NCI-H146 treated with DMSO at 0.1 percent for 48 hours (cell line): ENCODE results near the gene CHGA.
A peak's percentile ranks its signal among the peaks of the same experiment; 100 is the strongest.

ENCODE experiments used
- DNase-seq: peaks from one replicate; lab custom pipeline; 2025; ENCODE audit not compliant: unreplicated experiment; lab: John Stamatoyannopoulos, UW

CHGA gene

DNA sequence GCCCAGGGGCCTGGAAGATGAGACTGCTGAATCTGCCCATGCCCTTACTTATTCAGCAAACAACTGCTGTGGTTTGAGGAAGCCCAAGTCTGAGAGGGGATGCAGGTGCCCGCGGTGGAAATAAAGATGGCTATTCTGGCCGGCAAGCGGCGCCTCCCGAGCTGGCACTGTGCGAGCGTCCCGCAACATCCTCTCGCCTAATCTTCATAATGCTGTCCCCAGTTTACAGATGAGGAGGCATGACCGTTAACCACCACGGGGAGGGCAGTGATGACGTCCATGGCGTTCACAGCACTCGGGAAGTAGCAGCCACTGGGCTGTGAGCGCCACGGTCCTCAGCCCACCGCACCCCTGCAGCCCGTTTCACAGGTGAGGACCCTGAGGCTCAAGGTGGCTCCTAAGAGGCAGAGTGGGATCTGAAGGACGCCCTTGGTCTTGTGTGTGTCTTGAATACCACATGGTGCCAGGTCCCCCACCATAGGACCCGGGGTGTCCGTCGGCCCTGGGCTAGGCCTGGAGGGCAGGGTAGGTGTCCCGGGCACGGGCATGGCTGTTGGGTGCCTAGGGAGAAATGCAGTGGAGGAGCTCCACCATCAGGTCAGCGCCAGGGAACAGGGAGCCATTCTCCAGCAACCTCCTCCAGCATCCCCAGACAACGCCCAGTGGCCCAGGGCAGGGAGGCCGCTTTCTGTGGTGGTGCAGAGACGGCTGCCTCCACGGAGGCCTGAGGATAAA is 20.2 kb downstream of the CHGA start:
- DNase-seq = no peak

DNA sequence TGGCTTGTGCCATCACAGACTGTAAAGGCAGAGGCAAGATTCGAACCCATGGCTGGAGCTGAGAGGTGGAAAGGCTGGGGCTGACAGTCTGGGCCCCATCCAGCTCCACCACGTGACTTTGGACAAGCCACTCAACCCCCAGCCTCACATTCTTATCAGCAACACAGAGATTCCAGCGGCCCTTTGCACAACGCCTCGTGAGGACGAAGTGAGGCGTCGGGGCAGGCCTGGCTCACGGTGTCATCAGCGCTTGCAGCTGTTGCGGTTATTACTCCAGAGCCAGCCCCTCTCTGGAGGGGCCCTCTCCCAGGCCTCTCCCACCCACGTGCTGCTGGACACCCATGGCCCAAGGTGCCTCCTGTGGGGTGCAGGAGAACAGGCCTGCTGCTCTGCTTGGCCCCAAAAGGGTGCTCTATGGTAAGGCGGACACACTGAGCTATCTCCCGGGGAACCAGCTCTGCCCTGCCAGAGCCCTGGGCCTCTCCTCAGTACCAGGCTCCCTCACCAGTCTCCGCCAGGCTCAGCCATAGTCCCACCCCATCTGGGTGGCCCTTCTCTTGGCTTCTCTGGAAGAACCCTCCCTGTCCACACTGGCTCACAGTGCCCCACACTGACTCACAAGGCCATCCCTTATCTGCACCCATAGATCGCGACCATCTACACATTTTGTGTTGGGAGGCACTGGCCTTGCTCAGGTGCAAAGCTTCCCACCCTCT is 21.1 kb downstream of the CHGA start:
- no peak for DNase-seq

DNA sequence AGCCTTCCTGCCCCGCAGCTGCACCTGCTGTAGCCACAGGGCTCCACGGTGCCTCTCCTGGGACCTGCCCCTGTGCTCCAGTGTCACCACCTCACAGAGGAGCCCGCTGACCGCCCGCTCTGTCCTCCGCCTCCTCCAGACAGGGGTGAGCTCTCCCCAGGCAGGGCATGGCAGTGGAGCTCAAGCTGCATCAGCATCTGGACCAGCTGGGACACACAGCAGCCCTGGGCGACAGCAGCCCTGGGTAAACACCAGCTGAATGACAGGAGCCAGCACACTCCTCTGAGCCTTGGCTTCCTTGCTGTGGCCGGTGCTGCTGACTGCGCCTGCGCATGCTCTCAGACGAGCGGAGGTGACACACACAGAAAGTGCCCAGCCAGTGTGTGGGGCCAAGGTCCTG is 22.0 kb downstream of the CHGA start:
- no peak for DNase-seq

DNA sequence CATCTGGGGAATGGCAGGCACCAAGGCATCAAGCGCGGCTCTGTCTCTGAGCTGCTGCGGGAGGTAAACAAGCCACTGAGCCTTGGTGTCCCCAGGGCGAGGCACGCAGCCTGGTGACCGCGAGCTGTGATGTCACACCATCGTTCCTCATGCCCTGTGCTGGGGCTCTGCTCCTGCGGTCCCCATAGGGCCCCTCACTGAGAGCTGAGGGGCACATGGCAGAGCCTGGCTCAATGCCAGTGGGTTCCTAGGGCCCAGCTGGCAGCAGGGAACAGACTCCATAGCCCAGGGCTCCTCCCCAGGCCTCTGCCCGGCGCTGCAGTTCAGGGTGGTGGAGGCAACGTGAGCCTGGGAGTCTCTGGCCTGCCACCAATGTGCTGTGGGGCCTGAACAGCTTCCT is 22.6 kb downstream of the CHGA start:
- DNase-seq = no peak

DNA sequence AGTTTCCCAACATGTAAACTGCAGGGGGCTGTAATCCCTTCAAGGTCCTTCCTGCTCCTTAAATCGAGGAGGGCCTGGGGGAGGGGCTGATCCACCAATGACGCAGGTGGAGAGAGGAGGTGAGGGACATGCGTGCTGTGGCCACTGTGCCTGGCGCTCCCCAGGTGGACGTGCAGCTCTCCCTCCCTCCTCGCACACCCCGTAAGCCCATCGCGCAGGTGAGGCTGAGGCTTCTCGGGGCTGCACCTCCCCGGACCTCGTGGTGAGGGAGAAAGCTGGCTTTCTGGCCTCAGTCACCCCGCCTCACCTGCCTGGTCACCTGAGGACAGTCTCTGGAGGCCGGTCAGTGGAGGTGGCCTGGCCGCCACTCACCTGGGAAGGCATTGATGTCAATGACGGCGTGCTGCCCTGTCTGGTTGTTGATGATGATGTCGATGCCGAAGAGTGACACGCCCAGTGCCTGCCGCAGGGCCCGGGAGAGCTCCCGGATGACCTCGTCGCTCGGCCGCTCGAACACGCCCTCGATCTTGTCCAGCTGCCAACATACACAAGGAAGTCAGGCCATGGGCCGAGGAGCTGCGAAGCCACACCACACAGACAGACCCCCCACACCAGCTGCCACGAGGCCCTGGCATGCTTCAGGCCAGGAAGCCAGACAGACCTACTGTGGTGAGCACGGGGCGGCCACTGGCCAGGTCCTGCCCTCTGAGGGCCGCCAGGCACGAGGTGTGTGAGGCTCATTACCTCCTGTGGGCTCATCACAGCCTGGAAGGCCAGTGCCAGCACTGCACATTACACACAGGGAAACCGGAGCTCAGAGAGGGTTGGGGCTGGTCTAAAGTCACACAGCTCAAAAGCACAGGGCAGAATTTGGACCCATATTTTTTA is 23.3 kb downstream of the CHGA start:
- DNase-seq = no peak

DNA sequence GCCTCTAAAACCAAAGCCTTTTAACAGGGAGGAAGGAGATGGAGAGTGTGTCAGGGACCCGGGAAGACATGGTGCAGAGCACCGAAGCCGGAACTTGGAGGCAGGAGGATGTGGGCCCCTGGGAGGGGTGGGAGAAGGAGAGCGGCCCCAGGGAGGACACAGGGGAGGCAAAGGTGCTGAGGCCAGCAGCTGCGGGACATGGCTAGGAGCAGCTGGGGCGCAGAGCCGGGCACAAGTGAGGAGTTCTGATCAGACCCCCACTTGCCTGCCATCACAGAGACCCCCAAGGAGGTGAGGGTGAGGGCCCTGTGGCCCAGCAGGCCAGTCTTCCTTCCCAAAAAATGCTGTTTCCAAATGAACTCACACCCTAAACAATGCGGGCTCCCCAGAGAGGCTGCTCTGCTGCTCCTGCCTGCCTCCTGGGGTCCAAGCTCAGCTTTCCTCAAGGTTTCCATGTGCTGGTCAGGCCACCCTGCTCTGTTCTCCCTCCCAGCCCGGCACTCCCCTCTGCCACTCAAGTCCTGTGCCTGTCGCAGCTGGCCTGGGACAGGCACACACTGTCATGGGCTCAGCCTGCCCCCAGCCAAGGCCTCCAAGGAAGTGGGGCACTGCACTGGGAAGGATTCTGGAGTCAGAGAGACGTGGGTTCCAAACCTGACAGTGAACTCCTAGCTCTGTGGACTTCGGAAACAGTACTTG is 24.0 kb downstream of the CHGA start:
- DNase-seq = no peak

DNA sequence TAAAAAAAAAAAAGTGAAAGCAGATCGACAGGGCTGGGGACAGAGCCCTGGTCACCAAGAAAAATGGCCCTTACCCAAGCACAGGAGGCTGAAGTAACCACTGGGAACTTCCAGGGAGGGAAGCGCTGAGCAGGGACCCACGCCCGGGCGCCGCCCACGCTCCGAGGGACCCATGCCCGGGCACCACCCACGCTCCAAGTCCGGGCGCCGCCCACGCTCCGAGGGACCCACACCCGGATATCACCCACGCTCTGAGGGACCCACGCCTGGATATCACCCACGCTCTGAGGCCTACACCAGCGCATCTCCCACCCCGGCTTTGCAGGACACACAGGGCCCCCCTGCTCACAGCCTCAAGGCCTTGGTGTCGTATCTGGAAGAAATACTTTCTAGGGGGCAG is 25.7 kb downstream of the CHGA start:
- no peak for DNase-seq

DNA sequence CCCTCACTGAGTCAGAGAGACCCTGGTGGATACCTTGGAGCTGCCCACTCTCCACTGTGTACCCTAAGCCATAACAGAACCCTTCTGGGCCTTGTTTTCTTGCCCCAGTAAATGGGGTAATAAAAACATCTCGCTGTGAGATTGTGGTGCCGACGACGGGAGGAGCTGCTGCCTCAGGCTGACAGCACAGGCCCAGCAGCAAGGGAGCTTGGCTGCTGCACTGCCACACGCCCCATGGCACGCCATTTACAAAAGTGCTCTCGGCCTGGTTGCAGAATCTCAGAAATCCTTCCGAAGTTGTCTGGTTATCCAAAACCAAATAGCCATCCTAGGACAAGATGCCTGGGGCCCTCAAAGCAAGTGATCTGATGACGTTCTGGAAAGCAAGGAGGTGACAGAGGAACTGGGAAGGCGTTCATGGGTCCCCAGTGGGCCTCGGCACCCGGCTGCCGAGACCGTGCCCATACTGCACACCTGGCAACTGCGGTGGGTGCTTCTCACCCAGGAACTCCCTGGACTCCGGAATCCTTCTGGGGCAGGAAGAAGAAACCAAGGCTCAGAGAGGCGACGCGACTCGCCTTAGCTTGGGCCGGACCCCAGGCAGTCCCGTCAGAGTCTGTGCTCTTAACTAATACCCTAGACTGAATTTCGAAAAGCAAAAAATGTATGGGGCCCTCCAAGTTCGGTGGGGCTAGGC is 26.7 kb downstream of the CHGA start:
- no peak for DNase-seq

DNA sequence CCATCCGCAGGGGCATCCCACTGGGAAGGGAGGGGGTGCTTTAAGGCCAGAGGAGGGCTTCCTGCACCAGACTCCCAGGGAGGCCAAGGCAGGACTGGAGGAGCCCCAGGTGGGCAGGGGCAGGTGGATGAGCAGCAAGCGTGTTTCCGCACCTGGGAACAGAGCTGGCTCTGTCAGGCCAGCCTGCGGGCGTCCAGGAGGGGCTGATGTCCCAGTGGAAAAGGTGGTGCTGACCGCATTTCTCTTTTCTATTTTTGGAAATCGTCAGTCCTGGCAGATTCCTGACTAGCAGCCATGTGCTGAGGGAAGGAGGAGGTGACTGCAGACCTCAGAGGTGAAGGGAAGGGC is 27.2 kb downstream of the CHGA start:
- DNase-seq = no peak

DNA sequence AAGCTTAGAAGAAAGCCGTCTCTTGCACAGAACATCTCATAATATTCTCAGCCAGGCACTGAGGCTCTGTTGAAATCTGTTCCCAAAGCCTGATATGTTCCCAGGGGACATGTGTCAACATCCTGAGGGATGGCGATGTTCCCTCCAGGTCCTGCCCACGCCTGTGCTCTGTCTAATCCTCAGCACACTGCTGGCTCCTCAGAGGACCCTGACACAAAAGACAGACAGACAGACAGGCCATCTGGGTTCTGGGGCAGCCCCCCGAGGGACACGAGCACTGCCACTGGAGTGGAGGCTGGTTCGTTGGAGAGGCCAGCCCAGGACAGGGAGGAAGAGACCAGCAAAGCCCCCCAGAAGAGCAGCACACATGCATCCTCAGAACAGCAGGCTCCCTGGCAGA is 27.8 kb downstream of the CHGA start:
- DNase-seq = no peak

DNA sequence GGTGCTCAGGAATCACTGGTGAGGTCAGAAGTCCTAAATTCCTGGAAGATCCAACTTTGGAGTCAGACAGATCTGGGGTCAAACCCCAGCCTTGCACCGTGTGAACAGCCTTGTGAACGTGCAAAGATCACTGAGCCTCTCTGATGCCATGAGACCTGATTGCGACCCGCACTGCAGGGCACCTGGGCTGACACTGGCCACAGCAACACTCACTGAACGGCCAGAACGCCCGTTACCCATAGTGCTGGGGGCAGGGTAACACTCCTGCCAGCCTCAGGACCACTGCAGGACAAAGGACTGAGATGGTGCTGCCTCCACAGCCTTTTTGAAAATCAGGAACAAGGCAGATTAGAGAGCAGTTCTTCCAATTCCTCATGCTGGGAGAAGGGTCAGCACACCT is 28.3 kb downstream of the CHGA start:
- no peak for DNase-seq

DNA sequence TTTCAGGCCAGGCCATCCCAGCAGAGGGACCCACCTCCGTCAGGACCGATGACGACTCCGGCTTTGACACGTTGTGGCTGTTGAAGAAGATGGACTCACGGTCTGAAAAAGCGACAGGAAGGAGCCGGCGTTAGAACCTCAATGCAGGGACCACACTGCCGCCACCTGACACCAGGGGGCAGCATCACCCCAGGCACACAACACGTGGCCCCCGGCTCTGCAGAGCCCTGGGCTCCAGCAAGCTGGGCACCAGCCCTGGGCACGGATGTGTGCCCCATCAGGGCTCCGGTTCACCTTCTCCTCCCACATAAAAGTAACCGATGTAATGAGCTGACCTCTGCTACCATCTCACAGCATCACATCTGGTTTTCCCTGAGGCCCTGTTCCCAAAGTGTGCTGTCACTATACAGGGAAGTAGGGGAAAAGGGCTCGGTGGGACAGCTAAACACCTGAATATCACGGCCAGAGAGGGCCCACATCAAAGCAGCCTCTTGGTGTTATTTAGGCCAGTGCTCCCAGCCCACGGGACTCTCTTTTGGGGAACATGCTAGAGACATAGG is 29.0 kb downstream of the CHGA start:
- no peak for DNase-seq

DNA sequence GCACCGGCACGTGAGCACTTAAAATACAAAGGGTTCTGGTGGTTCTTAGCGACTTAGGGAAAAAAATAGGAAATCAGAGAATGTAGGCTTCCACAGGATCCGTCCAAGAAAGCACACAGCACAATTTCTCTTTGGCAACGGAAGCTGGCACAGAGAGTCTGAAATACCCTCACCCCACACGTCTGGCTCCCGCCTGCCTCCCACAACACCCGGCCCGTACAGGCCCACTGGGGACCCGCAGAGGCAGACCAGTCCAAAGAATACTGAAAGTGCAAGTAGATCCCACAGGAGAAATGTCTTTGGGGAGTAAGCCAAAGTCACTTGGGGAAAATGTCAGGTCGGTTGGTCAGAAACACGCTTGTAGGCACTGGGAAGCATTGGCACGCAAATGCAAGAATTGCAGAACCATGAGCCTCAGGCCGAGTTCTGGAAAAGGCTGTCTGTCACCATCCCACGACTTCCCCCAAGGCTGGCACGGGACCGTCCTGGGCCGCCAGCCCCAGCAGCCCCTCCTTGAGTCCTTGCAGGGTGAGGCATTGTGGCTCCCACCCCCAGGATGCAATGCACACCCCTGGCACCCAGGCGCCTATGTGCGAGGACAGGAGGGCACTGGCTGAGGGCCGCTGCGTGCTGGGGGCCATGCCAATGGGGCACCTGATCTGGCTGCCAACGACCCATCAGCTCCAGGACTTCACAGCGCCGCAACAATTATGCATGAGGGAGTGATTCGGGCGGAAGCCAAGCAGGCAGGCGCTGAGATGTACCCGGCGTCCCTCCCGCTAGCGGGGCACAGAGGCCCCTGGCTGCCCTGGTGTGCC is 29.7 kb downstream of the CHGA start:
- no peak for DNase-seq

DNA sequence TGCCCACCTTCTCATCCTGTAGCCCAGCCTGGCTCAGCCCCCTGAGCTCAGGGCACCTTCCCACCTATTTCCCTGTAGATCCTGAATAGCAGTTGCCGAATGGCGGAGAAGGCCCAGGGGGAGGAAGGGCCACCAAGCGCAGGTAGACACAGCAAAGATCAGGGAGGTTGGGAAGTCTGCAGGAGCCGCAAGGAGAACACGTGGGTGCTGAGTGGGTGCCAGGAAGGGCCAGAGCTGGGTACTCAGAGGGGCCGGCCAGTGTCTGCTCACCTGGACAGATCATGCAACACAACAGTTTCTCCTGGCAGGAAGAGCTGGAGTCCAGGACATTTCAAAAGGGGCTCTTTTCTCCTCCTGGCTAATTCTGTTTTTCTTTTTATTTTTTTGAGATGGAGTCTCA is 30.6 kb downstream of the CHGA start:
- DNase-seq = no peak

DNA sequence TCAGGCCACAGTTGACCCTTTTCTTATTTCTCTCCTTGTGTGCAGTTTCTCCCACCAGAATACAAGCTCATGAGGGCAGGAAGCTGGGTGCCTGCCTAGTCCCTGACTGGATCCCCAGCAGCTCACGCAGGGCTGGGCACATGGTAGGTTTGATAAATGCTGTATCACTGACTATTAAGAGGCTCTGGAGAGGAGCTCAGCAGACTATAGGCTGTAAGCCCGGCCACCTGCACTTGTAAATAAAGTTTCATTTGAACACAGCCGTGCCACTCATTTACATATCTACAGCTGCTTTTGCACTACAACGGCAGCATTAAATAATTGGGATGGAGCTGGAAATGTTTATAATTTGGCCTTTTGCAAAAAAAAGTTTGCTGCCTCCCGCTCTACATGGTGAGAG is 32.0 kb downstream of the CHGA start:
- no peak for DNase-seq

DNA sequence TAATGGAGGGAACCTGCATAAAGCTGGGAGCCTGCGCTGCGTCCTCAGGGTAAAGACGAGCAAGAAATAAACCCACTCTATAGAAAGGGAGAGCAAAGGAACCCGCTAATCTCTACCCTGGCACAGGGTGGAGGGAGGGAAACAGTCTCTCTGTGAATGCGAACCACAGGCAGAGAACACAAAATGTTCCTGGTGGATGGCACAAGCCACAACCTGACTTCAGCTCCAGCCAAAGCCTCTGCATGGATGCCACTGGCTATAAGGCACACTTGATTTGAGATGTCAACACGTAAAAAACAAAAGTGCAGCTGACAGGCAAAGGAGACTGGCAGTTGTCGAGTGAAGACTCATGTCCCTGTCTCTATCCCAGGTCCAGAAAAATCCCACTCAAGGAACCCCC is 32.4 kb downstream of the CHGA start:
- DNase-seq = no peak

DNA sequence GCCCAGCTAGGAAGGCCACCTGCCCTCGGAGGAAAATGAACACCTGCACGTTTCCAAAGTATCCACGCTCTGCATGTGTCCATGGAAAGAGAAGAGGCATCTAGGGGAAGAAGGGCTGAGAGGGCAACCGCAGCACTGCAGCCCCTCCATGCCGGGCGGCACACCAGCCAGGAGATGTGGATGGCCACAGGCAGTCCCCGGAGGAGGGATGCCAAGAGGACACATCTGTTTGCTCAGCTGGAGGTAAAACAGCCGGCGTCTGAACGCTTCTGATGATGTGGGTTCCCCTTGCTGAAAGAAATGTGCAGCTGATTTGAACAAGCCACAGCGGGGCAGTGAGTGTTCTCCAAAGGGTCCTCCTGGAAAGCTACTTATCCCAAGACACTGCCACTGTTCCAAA is 34.0 kb downstream of the CHGA start:
- peak; percentile 73 for DNase-seq

DNA sequence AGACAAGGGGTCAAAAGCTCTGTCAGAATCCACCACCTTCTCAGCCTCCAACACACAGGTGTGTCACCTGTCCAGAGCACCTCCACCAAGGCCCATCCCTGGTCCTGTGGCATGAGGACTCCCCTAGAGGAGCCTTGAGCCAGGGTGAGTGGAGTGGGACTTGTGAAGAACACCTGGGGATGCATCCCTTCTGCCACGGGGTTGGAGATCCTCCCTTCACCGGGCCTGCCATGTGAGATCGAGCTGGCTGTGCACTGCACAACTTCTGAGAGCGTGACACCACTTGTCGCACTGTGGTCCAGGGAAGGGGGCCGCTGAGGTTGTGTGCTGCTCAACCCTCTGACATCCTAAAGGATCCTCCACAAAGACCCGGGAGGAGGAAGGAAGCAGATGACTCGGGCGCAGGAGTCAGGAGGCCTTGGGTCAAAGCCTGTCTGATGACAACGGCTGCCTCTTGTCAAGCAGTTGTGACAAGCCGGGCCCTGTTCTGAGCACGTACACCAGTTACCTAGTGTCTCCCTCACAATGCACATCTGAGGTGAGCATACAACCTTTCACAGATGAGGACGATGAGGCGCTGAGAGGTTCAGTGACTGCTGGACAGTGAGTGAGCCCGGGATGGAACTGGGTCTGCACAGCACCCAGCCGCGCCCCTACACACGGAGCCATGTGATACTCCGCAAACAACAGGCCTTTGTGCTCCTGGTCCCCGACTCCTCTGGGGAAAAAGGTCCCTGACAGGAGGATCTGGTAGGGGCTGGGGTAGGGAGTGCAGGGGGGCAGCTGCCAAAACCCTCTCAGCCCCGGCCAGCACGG is 35.6 kb downstream of the CHGA start:
- DNase-seq = no peak

DNA sequence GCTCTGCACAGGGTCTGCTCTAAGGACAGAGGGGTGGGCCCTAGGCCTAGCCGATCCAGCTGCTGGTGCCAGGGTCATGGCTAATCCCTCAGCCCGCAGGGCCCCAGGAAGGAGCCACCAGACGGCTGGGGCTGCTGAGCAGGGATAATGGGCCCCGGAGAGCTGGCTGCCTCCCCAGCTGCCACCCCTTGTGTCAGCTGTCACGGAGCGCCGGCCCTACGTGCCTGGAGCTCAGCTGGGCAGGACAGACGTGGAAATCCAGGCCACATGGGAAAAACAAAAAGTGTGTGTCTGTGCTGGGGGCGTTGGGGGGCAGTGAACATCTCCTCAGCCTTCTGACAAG is 36.2 kb downstream of the CHGA start:
- DNase-seq = peak; percentile 11
